ENCODE measurements around the gene HCRT. TPM values are rescaled to one million over a fixed set of nuclear protein-coding genes. Genes with fewer than 3 reads are reported as not detected.
"Not testable (repeated sequence)": the region's sequence is repeated elsewhere in the genome, so short reads cannot be mapped to it uniquely, and the experiment has no call there.

Gene HCRT
- total RNA-seq, 2 donors from 2014 or later: not detected

DNA sequence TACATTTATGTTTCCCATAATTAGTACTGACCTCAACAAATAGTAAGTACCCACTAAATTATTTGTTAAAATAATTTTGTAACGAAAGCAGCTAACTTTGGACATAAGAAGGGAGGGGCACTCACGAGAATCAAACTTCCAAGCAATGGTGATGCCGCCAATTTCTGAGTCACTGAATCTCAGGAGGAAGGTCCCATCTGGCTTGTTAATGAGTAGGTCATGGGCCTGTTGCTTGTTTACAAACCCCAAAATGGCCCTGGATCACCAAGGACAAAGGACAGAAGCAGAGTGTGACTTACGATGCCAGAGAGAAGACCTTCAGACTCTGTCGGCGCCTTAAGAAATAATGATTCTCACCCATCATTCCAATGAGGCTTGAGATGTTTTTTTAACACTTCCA, 24.8 kb upstream of the HCRT start:
- H3K36me3 ChIP-seq: peaks cover 16% of the 10 kb centered on the region
- H3K4me1 ChIP-seq: no peaks in the 10 kb centered on the region
- H3K9ac ChIP-seq (ENCODE audit: low read depth in 2 of 2, low read length in 2 of 2): no peak overlapping the region
- DNase-seq: no peak
- TF ChIP-seq, protein P1, sequence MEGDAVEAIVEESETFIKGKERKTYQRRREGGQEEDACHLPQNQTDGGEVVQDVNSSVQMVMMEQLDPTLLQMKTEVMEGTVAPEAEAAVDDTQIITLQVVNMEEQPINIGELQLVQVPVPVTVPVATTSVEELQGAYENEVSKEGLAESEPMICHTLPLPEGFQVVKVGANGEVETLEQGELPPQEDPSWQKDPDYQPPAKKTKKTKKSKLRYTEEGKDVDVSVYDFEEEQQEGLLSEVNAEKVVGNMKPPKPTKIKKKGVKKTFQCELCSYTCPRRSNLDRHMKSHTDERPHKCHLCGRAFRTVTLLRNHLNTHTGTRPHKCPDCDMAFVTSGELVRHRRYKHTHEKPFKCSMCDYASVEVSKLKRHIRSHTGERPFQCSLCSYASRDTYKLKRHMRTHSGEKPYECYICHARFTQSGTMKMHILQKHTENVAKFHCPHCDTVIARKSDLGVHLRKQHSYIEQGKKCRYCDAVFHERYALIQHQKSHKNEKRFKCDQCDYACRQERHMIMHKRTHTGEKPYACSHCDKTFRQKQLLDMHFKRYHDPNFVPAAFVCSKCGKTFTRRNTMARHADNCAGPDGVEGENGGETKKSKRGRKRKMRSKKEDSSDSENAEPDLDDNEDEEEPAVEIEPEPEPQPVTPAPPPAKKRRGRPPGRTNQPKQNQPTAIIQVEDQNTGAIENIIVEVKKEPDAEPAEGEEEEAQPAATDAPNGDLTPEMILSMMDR (IDR thresholded peaks at IDR 0.05): no peak
- H3K9me3 ChIP-seq: no peaks in the 10 kb centered on the region
- no peaks in the 10 kb centered on the region for H3K27me3 ChIP-seq
- intact Hi-C loops (cut with DNase I): no loop called here
- H3K27ac ChIP-seq: no peak overlapping the region
- no peak overlapping the region for H3K4me3 ChIP-seq

GRCh38 chr17:42206153-42206612, 20.9 kb upstream of the HCRT start:
- H3K9ac ChIP-seq (ENCODE audit: low read depth in 2 of 2, low read length in 2 of 2); H3K27ac ChIP-seq; H3K4me1 ChIP-seq; intact Hi-C loops (cut with DNase I); DNase-seq; H3K27me3 ChIP-seq; H3K4me3 ChIP-seq; H3K9me3 ChIP-seq: not testable (repeated sequence)
- H3K36me3 ChIP-seq: peaks cover 17% of the 10 kb centered on the region

GRCh38 chr17:42203354-42203753, 18.1 kb upstream of the HCRT start:
- TF ChIP-seq, protein P1 (IDR thresholded peaks at IDR 0.05): no peak
- Histone ChIP-seq H3K9ac (ENCODE audit: low read depth in 2 of 2, low read length in 2 of 2) (no peak overlapping the region), H3K27me3 (no peaks in the 10 kb centered on the region), H3K36me3 (peaks cover 10% of the 10 kb centered on the region), H3K27ac (no peak overlapping the region), H3K4me3 (no peak overlapping the region), H3K4me1 (no peaks in the 10 kb centered on the region), H3K9me3 (no peaks in the 10 kb centered on the region)
- DNase-seq: no peak
- intact Hi-C loops (cut with DNase I): no loop called here

DNA sequence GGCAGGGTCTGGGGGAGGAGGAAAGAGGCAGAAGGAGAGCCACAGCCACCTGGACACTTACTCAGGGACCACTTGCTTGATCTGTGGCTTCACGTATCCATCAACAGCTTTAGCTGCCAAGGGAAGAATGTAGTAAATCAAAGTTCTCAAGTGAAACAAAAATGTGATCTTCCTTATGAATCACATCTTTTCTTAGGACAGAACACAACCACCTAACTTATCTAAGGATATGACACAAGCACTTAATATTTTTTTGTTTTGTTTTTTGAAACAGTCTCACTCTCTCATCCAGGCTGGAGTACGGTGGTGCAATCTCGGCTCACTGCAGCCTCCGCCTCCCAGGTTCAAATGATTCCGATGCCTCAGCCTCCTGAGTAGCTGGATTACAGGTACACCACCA, 17.4 kb upstream of the HCRT start:
- no peak overlapping the region for H3K27ac ChIP-seq
- no peak for DNase-seq

GRCh38 chr17:42202159-42202558, 16.9 kb upstream of the HCRT start:
- Histone ChIP-seq H3K27ac (no peak overlapping the region), H3K4me3 (no peak overlapping the region), H3K9me3 (no peaks in the 10 kb centered on the region), H3K36me3 (peaks cover 10% of the 10 kb centered on the region), H3K4me1 (no peaks in the 10 kb centered on the region), H3K9ac (ENCODE audit: low read depth in 2 of 2, low read length in 2 of 2) (no peak overlapping the region), H3K27me3 (no peaks in the 10 kb centered on the region)
- intact Hi-C loops (cut with DNase I): no loop called here
- DNase-seq: no peak
- TF ChIP-seq, protein P1 (IDR thresholded peaks at IDR 0.05): no peak

More for the DNA sequence above, 17.4 kb upstream of the HCRT start:
- peaks cover 10% of the 10 kb centered on the region for H3K36me3 ChIP-seq
- H3K4me3 ChIP-seq: no peak overlapping the region
- H3K9ac ChIP-seq (ENCODE audit: low read depth in 2 of 2, low read length in 2 of 2): no peak overlapping the region
- TF ChIP-seq, protein P1 (IDR thresholded peaks at IDR 0.05): no peak
- no peaks in the 10 kb centered on the region for H3K27me3 ChIP-seq
- no peaks in the 10 kb centered on the region for H3K9me3 ChIP-seq
- intact Hi-C loops (cut with DNase I): no loop called here
- no peaks in the 10 kb centered on the region for H3K4me1 ChIP-seq

DNA sequence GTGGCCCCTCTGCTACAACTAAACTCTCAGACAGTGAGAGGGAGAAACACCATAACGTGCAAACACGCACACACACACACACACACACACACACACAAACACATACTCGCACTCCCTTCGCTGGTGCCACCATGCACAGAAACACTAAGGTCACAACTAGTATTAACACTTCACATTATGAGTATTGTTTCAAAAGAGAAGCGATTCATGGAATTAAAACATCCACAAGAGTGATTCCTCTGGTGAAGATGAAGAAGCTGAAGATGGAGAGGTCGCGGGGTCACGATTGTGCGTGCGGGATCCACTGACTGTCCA, 16.2 kb upstream of the HCRT start:
- DNase-seq: no peak
- Histone ChIP-seq H3K4me3 (no peak overlapping the region), H3K27ac (no peak overlapping the region), H3K27me3 (no peaks in the 10 kb centered on the region), H3K9ac (ENCODE audit: low read depth in 2 of 2, low read length in 2 of 2) (no peak overlapping the region), H3K4me1 (no peaks in the 10 kb centered on the region), H3K36me3 (peaks cover 10% of the 10 kb centered on the region), H3K9me3 (no peaks in the 10 kb centered on the region)
- intact Hi-C loops (cut with DNase I): no loop called here
- TF ChIP-seq, protein P1 (IDR thresholded peaks at IDR 0.05): no peak
